WTC11 (cell line): ENCODE data around the gene NFAM1.

Experiments
- CTCF ChIP-seq: fragments of 200-600 bp; IDR thresholded peaks from 2 replicates; pipeline ENCODE4 v1.8.0; 2022; ENCODE audit warnings: antibody characterized with exemption
- ERG ChIP-seq: fragments of 250-450 bp; sonication (Bioruptor Pico); IDR thresholded peaks from 2 replicates; pipeline ENCODE4 v1.8.0; 2021; ENCODE audit warnings: mild to moderate bottlenecking
- TCF7 ChIP-seq: sonication (generic); formaldehyde crosslinking; IDR thresholded peaks from 2 replicates; pipeline ENCODE4 v1.8.0; 2022; ENCODE audit warnings: mild to moderate bottlenecking, low read depth, missing genetic modification reagents, moderate library complexity
- TEAD4 ChIP-seq: sonication (generic); formaldehyde crosslinking; IDR thresholded peaks from 2 replicates; pipeline ENCODE4 v1.8.0; 2022; ENCODE audit warnings: mild to moderate bottlenecking, missing genetic modification reagents
- TF ChIP-seq, protein P1 (sequence below): sonication (generic); formaldehyde crosslinking; conservative IDR thresholded peaks from 2 replicates; pipeline ENCODE4 v1.8.1; 2023; ENCODE audit warnings: mild to moderate bottlenecking, low read depth, missing genetic modification reagents, moderate library complexity
- TF ChIP-seq, protein P2 (sequence below): sonication (generic); formaldehyde crosslinking; conservative IDR thresholded peaks from 2 replicates; pipeline ENCODE4 v1.8.1; 2022; ENCODE audit warnings: mild to moderate bottlenecking, missing genetic modification reagents

GRCh38 chr22:42350373-42350772 is 81.8 kb downstream of the NFAM1 start:
- TF ChIP-seq TEAD4 (CRISPR knock-in tag) (no peak), TCF7 (CRISPR knock-in tag) (no peak), ERG (CRISPR knock-in tag) (no peak), CTCF (no peak)
- TF ChIP-seq, protein P1, sequence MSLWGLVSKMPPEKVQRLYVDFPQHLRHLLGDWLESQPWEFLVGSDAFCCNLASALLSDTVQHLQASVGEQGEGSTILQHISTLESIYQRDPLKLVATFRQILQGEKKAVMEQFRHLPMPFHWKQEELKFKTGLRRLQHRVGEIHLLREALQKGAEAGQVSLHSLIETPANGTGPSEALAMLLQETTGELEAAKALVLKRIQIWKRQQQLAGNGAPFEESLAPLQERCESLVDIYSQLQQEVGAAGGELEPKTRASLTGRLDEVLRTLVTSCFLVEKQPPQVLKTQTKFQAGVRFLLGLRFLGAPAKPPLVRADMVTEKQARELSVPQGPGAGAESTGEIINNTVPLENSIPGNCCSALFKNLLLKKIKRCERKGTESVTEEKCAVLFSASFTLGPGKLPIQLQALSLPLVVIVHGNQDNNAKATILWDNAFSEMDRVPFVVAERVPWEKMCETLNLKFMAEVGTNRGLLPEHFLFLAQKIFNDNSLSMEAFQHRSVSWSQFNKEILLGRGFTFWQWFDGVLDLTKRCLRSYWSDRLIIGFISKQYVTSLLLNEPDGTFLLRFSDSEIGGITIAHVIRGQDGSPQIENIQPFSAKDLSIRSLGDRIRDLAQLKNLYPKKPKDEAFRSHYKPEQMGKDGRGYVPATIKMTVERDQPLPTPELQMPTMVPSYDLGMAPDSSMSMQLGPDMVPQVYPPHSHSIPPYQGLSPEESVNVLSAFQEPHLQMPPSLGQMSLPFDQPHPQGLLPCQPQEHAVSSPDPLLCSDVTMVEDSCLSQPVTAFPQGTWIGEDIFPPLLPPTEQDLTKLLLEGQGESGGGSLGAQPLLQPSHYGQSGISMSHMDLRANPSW (CRISPR knock-in tag), result no peak
- TF ChIP-seq, protein P2, sequence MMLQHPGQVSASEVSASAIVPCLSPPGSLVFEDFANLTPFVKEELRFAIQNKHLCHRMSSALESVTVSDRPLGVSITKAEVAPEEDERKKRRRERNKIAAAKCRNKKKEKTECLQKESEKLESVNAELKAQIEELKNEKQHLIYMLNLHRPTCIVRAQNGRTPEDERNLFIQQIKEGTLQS (CRISPR knock-in tag), result no peak
